ENCODE data around the gene LYRM9.
"Not testable (repeated sequence)": the region's sequence is repeated elsewhere in the genome, so short reads cannot be mapped to it uniquely, and the experiment has no call there.

The LYRM9 gene

DNA sequence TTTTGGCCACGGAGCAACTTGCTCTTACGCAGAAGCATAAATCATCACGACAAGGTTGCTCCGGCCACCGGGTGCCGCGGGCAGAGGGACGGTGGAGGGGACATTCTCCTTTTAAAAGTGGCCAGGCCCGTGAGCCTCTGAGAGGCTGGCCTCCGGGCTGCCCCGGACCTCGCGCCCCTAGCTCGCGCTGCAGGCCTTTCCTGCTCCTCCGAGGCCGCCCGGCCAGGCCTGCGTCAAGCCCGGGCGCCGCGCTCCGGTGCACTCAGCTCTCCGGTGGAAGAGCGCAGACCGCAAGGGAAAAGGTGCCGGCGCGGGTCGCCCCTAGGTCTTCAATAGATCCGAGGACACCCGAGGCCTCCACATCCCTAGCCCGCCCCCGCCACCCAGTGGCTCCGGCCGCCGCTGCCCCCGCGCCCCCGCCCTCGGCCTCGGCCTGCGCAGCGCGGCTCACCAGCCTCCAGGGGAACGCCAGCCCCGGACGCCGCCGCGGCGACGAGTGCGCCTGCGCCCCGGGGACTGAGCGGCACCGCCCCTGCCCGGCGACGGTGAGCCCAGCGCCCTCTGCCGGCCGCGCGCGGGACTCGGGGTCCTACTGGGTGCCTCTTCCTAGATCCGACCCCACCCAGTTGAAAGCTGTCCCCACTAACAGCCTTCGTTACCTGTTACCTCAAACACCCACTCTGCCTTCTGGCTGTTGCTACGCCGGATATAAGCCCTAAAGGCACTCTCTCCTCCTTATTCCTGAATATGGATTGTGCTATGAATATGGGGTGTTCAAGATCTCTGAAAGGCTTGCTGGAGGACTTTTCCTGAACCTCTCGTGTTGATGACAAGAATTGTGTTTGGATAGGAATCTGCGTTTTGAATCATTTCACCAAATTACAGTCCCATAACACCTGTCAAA is at the start of gene LYRM9:
LYRM9 (minus strand) TSS at position 500 of the 904 bp plus-strand sequence. CDS start 10,671 bp downstream, outside the sequence.
- DNase-seq (ENCODE audit: low read depth): peak; percentile 88

GRCh38 chr17:27940503-27941428 is 47.6 kb upstream of the LYRM9 start:
- DNase-seq (ENCODE audit: low read depth): no peak

- DNase-seq (ENCODE audit: low read depth): no peak
Measured at GRCh38 chr17:27939474-27940465, 46.6 kb upstream of the LYRM9 start.

GRCh38 chr17:27938864-27939263 is 45.7 kb upstream of the LYRM9 start:
- DNase-seq (ENCODE audit: low read depth): no peak

- no peak for DNase-seq (ENCODE audit: low read depth)
Measured at GRCh38 chr17:27938241-27938640, 45.1 kb upstream of the LYRM9 start.

GRCh38 chr17:27937025-27937546 is 43.9 kb upstream of the LYRM9 start:
- no peak for DNase-seq (ENCODE audit: low read depth)

- DNase-seq (ENCODE audit: low read depth): no peak
Measured at GRCh38 chr17:27930000-27930399, 36.8 kb upstream of the LYRM9 start.

DNA sequence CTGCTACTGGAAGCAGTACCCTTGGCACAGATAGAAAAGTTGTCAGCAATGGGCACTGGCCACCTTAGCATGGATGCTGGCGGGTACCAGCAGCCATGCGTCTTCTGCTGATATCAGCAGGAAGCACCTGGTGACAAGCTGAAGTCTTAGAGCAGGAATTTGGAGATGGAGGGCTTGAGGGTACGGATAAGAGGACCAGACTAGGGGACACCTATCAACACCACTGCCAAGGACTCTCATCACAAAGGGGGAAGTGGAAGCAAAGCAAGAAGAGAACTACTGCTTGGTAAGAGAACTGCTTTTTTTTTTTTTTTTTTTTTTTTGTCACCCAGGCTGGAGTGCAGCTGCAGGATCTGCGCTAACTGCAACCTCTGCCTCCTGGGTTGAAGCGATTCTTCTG is 35.4 kb upstream of the LYRM9 start:
- DNase-seq (ENCODE audit: low read depth): no peak

DNA sequence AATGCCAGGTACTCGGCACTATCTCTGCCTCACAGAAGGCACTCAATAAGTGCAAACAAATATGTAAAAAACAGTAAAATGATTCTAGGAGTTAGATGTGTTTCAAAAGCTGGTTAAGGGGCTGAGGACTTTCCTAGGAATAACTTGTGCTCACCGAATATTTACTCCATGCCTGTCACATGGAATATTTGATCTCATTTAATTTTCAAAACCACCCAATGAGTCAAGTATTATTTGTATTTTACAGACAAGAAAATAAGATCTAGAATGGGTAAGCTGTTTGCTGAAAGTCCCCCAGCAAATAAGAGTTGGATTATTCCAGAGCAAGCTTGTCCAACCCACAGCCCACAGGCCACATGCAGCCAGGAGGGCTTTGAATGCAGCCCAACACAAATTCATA is 34.6 kb upstream of the LYRM9 start:
- no peak for DNase-seq (ENCODE audit: low read depth)

DNA sequence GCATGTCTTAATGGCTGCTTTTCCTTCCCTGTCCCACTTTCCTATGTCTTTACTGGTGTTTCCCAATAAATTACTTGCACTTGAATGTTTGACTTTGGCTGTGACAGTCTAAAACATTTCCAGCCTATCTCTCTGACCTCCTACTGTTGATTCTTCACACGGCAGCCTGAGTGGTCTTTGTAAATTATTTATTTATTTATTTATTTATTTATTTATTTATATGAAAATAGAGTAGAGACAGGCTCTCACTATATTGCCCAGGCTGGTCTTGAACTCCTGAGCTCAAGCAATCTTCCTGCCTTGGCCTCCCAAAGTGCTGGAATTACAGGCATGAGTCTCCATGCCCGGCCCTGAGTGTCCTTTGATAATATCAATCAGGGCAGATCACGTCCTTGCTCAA is 28.4 kb upstream of the LYRM9 start:
- DNase-seq (ENCODE audit: low read depth): no peak

DNA sequence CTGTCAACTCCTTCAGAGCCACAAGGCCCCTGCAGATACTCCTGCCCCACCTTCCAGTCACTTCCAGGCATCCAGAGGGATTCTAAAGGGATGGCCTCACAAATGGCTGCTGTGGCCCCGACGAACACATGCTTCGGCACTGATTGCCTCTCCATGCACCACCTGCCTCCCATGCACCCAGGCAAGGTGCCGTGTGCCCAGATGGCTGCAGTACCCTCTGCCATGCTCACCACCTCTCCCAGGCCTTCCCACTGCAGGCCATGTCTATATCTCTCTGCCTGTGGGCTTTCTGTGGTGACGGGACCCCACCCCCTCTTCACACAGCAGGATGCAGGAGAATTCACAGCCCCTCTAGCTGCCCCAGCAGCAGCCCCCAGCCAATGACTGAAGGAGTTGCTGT is 27.9 kb upstream of the LYRM9 start:
- no peak for DNase-seq (ENCODE audit: low read depth)

GRCh38 chr17:27920569-27920968 is 27.4 kb upstream of the LYRM9 start:
- DNase-seq (ENCODE audit: low read depth): no peak

DNA sequence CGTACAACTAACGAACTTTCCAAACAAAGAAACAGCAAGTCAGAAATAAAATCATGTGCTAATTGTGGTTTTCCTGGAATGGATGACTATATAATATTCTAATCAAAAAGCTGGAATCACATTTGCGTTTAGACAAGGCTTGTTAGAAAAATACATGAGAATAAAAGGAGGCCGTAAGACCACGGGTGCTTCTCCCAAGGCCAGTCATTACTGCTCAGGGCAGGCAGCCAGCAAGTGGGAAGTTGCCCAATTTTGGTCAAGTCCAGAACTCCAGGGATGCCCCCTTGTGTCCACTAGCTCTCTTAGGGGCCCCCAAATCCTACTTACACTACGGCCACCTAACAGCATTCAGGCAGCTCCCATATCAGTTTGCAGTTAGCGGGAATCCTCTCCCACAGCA is 25.9 kb upstream of the LYRM9 start:
- no peak for DNase-seq (ENCODE audit: low read depth)

DNA sequence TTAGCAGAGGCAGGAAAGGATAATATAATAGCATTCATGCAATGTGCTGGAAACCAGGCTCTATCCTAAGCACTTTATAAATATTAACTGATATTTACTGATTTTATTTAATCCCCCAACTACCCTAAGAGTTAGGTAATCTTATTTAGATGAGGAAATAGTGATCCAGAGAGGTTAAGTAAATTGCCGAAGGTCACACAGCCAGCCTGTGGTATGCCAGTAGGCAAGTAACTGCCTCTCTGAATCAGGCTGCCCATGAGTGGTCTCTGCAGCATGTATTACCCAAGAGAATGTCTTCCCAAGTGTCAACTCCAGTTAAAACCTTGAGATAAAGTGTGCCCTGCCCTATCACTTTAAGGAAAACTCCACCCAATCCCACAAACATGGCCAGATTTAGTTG is 25.3 kb upstream of the LYRM9 start:
- no peak for DNase-seq (ENCODE audit: low read depth)

- no peak for DNase-seq (ENCODE audit: low read depth)
Measured at GRCh38 chr17:27917000-27917399, 23.8 kb upstream of the LYRM9 start.

- DNase-seq (ENCODE audit: low read depth): no peak
Measured at GRCh38 chr17:27915709-27916108, 22.5 kb upstream of the LYRM9 start.

DNA sequence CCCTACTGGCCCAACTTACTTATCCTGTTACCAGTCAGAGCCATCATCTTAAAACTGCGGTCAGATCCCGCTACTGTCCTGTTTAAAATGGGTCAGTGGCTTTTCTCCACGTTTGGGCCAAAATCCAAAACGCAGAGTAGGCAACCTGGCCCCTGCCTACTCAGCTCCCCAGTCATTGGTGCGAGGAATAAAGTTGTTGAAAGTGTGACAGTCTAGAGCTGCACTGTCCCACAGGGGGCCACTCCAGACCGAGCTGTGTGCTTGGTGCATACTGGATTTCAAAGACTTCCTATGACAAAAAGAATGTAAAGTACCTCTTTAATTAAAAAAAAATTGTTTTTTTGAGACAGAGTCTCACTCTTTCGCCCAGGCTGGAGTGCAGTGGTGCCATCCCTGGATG is 21.2 kb upstream of the LYRM9 start:
- no peak for DNase-seq (ENCODE audit: low read depth)

- no peak for DNase-seq (ENCODE audit: low read depth)
Measured at GRCh38 chr17:27912964-27913363, 19.8 kb upstream of the LYRM9 start.

DNA sequence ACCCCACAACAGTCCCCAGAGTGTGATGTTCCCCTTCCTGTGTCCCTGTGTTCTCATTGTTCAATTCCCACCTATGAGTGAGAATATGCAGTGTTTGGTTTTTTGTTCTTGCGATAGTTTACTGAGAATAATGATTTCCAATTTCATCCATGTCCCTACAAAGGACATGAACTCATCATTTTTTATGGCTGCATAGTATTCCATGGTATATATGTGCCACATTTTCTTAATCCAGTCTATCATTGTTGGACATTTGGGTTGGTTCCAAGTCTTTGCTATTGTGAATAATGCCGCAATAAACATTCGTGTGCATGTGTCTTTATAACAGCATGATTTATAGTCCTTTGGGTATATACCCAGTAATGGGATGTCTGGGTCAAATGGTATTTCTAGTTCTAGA is 19.1 kb upstream of the LYRM9 start:
- not testable (repeated sequence) for DNase-seq (ENCODE audit: low read depth)

DNA sequence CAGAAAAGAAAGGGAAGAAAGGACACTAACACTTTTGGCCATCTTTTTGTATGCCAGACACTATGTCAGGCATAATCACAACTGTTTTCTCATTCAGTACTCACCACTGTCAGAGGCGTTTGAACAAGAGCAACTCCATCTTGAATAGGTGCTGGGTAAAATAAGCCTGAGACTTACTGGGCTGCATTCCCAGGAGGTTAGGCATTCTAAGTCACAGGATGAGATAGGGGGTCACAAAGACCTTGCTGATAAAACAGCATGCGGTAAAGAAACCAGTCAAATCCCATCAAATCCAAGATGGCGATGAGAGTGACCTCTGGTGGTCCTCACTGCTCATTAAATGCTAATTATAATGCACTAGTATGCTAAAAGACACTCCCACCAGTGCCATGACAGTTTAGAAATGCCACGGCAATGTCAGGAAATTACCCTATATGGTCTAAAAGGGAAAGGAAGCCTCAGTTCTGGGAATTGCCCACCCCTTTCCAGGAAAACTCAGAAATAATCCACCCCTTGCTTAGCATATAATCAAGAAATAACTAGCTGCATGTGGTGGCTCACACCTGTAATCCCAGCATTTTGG is 14.9 kb upstream of the LYRM9 start:
- no peak for DNase-seq (ENCODE audit: low read depth)

DNA sequence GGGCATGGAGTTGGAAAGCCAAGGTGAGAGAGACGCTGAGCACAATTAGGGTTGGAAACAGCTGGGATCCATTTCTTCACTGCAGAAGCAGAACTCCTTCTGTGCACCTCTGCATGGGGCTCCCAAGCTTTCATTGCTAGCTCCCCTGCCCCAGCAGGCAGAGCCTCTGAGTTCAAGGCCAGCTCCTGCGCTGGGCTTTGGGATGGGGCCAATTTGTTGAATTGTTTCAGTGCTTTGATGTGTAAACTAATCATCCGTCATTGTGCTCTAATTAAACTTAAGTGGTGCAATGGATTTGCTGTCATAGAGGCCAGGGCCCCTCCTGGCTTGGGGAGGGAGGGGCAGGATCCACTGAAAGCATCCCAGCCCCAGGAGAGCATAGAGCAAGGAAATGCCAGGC is 13.5 kb upstream of the LYRM9 start:
- no peak for DNase-seq (ENCODE audit: low read depth)

Measured in stimulated activated CD4-positive, alpha-beta T cell treated with anti-CD3 and anti-CD28 coated beads, Interleukin-2, amount 100 ng/mL, for 4 hours (primary cell).